SHP77 (cell line): ENCODE data around the gene MGAT1.

Experiments used
- DNase-seq, 2 experiments: peaks; one replicate each; lab custom pipeline; 2025; lab: John Stamatoyannopoulos, UW

MGAT1 gene

GRCh38 chr5:180823940-180824629 lies 21.5 kb upstream of the MGAT1 start:
- DNase-seq: no peak

GRCh38 chr5:180823346-180823745 lies 20.7 kb upstream of the MGAT1 start:
- DNase-seq: no peak

- DNase-seq: no peak
Observed at GRCh38 chr5:180821538-180821937, 18.9 kb upstream of the MGAT1 start.

GRCh38 chr5:180820788-180821321 lies 18.2 kb upstream of the MGAT1 start:
- no peak for DNase-seq

GRCh38 chr5:180818677-180819341 lies 16.2 kb upstream of the MGAT1 start:
- DNase-seq: no peak

GRCh38 chr5:180817893-180818674 lies 15.5 kb upstream of the MGAT1 start:
- no peak for DNase-seq

GRCh38 chr5:180816608-180817534 lies 14.3 kb upstream of the MGAT1 start:
- peak; percentile 59 for DNase-seq

- no peak for DNase-seq
Observed at GRCh38 chr5:180815293-180815917, 12.8 kb upstream of the MGAT1 start.

- no peak for DNase-seq
Observed at GRCh38 chr5:180813420-180813819, 10.8 kb upstream of the MGAT1 start.

GRCh38 chr5:180811623-180812124 lies 9.1 kb upstream of the MGAT1 start:
- DNase-seq: no peak

GRCh38 chr5:180810959-180811622 lies 8.5 kb upstream of the MGAT1 start:
- DNase-seq: no peak

- peak; percentile 85 to 86 for DNase-seq
Observed at GRCh38 chr5:180810210-180810958, 7.8 kb upstream of the MGAT1 start.

- DNase-seq: peak; percentile 77 to 79
Observed at GRCh38 chr5:180809403-180810209, 7.0 kb upstream of the MGAT1 start.

- no peak for DNase-seq
Observed at GRCh38 chr5:180808461-180809000, 5.9 kb upstream of the MGAT1 start.

GRCh38 chr5:180807654-180808414 lies 5.2 kb upstream of the MGAT1 start:
- DNase-seq: no peak

GRCh38 chr5:180807046-180807445 lies 4.4 kb upstream of the MGAT1 start:
- DNase-seq: no peak

GRCh38 chr5:180806351-180807011 lies 3.9 kb upstream of the MGAT1 start:
- no peak for DNase-seq
